RPMI7951 (cell line): Measurements from ENCODE around the gene AARSD1. TPM values are rescaled to one million over a fixed set of nuclear protein-coding genes. Genes with fewer than 3 reads are reported as not detected.
A peak's percentile ranks its signal among the peaks of the same experiment; 100 is the strongest.
"Not testable (repeated sequence)": the region's sequence is repeated elsewhere in the genome, so short reads cannot be mapped to it uniquely, and the experiment has no call there.

Experiments used
- DNase-seq: peaks from one replicate; pipeline ENCODE4 v3.0.0-alpha.2; 2012; ENCODE audit warnings: low read depth
- total RNA-seq: library from RNA; depleted of rRNA; stranded (reverse); fragments of >200 nt; shearing (Covaris generic); gene quantifications from 2 replicates; pipeline ENCODE4 v1.2.3, GENCODE V29; 2014; rRNA removed

AARSD1 gene, protein sequence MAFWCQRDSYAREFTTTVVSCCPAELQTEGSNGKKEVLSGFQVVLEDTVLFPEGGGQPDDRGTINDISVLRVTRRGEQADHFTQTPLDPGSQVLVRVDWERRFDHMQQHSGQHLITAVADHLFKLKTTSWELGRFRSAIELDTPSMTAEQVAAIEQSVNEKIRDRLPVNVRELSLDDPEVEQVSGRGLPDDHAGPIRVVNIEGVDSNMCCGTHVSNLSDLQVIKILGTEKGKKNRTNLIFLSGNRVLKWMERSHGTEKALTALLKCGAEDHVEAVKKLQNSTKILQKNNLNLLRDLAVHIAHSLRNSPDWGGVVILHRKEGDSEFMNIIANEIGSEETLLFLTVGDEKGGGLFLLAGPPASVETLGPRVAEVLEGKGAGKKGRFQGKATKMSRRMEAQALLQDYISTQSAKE
- total RNA-seq: 20.3 and 22.7 TPM in 2 replicates

DNA sequence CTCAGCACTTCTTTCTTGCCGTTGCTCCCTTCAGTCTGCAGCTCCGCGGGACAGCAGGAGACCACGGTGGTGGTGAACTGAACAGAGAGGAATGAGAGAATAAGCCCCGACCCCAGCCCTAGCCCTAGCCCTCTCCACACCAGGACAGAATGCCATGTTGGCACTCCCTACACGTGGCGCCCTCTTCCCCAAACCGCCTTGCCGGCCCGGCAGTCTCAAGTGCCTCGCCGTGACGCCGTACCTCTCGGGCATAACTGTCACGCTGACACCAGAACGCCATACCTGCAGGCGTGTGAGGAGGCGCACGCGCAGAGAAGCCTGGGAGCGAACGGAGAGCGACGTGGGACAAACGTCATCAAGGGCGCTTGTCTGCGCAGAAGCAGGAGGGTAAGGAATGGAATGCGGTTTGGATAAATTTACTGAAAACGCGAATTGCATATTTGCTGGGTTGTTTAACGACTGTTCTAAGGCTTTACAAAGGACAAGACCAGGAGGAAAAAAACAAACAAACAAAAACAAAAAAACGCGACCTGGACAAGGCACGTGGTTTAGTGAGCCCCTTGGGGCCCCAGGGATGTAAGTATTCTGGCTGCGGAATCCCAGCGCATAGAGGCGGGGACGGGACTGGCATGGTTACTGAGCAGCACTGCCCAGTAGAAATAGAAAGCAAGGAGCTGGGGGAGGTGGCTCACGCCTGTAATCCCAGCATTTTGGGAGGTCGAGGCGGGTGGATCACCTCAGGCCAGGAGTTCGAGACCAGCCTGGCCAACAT, at the start of gene AARSD1:
AARSD1 (minus strand) TSS at position 294 of the 772 bp plus-strand sequence; CDS start at position 280, 14 bp downstream.
- DNase-seq: peak; percentile 89

DNA sequence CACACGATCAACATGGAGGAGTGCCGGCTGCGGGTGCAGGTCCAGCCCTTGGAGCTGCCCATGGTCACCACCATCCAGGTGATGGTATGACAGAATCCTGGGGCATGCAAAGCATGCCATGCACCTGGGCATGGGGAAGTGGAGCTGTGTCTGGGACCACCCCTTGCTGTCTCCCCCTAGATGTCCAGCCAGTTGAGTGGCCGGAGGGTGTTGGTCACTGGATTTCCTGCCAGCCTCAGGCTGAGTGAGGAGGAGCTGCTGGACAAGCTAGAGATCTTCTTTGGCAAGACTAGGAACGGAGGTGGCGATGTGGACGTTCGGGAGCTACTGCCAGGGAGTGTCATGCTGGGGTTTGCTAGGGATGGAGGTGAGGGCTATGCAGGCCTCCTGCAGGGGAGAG, 49.0 kb upstream of the AARSD1 start:
- no peak for DNase-seq

DNA sequence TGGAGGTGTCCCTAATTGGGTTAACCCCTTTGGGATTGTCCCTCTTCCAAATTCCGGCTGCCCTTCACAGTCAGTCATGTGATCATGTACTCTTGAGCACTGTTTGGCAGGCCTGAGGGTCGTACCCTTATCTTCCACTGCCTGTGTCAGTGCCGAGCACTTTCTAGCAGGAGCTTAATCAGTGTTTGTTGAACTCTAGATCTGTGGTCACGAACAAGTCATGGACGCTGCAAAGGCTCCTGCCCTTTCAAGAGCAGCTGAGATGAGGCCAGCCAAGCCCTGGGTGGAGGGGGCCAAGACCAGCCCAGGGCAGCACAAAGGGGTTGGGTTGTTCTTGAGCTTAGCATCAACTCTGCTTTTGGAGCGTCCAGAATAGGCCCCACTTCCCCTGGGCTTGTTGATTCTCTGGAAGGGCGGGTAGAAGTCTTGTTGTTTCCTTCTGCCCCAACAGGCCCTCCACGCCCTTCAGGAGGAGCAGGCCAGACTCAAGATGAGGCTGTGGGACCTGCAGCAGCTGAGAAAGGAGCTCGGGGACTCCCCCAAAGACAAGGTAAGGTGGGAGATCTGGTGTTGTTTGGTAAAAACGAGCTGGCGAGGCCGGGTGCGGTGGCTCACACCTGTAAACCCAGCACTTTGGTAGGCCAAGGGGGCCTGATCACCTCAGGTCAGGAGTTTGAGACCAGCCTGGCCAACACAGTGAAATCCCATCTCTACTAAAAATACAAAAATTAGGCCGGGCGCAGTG, 47.6 kb upstream of the AARSD1 start:
- DNase-seq: no peak

DNA sequence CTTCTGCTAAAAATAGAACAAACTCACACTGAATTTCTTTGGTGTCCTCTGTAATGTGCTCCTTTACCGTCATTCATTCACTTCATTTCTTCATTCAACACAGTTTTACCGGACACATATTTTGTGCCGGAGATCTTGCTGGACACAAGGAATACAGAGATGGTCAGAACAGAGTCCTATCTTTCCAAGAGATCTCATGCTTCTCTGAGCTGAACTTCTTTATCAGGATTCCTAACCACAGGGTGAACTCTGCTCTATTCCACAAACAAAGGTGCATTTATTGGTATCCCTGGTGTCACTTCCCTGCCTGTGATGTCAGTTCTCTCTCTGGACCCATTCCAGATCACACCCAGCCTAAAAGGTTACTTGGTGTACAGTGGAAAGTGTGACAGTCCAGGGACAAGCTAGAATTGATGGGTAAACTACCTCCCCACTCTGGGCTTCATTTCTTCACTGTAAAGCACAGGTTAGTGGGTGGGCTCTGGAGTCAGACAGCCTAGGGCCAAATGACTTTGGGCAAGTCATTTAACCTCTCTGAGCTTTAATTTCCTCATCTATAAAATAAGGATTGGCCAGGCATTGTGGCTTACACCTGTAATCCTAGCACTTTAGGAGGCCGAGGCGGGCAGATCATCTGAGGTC, 46.5 kb upstream of the AARSD1 start:
- no peak for DNase-seq

DNA sequence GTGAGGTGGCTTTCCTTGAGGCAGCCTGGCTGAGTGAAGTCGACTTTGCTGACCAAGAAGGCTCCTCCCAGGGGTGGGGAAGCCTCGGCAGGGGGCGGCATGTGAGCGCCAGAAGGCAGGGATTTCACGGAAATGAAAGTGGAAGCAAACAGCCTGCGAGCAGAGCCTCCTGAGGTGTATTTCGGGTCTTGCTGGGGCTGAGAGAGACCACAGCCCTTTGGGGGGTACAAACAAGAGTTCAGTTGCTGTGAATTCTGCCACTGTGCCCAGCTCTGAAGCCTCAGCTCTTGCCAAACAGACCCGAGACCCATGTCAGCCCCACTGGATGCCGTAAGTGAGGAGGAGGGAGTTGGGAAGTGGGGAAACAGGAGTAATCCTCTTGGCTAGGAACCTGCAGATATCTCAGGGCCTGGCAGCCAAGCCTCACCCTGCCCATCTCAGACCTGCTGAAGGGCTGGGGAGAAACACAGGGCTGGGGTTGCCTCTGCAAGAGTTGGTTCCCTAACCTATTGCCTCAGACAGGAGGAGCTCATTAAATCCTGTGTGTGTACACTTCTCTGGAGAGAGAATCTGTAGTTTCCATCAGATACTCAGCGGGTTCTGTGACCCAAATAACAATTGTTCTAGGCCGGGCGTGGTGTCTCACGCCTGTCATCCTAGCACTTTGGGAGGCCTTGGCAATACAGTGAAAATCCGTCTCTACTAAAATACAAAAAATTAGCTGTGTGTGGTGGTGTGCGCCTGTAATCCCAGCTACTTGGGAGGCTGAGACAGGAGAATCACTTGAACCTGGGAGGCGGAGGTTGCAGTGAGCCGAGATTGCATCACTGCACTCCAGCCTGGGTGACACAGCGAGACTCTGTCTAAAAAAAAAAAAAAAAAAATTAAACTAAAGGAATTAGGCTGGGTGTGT, 42.6 kb upstream of the AARSD1 start, which contains the start of gene IFI35:
IFI35 (plus strand) TSS at position 146 of the 913 bp plus-strand sequence; CDS start at position 310, 164 bp downstream.
- peak; percentile 83 for DNase-seq

DNA sequence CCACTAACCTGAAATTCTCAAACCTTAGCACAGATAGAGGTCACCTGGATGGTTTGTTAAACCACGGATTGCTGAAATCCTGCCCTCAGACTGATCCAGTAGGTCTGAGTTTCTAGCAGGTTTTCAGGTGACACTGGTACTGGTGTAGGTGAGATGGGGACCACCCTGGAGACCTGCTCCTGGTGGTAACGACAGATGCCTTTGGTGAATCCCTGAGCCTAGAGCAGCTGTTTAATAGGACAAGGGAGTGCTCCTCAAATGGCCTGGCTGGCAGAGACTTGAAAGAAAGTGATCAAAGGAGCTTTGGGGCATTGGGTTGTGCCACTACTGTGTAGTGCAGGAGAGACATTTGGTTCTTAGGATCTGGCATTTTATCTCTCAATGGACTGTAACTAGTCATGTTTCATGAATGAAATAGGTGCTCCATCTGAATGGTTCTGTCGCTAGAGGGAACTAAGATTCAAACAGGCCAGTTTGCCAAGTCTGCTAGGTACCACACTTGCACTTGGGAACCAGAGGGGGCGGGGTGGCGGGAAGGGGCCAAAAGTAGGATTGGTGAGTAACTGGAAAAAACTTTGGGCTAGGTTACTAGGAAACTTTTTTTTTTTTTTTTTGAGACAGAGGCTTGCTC, 39.4 kb upstream of the AARSD1 start:
- DNase-seq: peak; percentile 32

DNA sequence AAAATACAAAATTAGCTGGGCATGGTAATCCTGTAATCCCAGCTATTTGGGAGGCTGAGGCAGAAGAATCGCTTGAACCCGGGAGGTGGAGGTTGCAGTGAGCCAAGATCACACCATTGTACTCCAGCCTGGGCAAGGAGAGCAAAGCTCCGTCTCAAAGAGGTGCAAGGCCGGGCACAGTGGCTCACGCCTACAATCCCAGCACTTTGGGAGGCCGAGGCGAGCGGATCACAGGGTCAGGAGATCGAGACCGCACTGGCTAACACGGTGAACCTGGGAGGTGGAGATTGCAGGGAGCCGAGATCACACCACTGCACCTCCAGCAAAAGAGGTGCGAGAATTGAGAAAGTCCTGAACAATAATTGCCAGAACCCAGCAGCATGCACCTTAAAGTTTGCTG, 36.6 kb upstream of the AARSD1 start:
- DNase-seq: not testable (repeated sequence)

DNA sequence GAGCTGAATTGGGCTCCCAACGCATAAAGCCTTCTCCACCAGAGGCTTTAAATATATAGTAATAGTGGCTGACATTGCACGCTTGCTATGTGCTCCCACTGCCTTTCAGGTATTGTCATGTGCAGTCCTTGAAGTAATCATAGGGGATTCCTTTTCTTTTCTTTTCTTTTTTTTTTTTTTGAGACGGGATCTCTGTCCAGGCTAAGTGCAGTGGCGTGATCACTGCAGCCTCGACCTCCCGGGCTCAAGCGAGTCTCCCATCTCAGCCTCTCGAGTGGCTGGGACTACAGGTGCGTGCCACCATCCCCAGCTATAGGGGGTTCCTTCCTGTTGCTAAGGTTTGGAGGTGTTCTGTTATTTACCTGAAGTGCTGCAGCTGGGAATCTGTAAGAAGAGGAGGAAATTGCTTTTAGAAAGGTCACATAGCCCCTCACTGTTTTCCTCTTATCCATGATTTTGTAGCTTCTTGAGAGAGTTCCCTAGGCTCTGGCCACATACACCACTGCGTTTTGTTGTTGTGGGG, 34.8 kb upstream of the AARSD1 start:
- DNase-seq: no peak

DNA sequence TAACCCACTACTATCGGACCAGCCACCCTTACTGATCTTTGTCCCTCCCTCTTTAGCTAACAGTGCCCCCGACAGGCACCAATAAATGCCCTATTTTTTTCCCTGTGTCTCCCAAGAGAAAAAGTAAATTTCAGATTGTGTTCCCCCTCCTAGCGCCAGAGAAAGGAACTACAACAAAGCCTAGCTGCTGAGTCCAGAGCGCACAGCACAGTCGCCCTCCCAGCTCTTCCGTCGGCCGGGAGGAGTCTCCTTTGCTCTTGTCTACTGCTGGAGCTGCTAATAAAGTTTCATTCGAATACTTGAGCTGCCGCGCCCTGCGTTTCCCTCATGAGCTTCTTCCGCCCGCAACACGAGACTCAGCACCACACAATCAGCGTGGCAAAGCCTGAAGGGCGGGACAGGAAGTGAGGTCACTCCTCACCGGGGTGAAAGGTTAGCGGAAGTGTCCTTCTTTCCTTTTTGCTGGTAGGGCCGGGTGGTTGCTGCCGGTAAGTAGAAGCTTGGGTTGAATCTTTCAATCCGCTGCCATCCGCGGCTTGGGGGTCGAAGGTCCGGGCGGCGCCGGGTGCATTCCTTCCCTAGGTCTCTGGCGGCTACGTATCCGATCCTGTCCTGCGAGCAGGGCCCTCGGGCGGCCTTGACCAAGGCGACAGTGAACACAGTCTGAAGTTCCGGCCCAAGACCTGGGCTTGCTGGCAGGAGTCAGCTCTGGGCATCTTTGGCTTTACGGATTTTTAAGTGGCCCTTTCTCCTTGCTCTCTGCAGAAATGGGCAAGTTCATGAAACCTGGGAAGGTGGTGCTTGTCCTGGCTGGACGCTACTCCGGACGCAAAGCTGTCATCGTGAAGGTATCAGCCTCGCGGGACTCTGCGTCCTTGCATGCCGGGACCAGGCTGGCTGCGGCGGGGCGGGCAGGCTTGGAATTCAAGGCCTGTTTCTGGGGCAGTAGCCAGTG, 34.0 kb upstream of the AARSD1 start, which contains the start of gene RPL27:
RPL27 (plus strand) TSS at position 436 of the 955 bp plus-strand sequence; CDS start at position 768, 332 bp downstream.
- DNase-seq: peak; percentile 100

DNA sequence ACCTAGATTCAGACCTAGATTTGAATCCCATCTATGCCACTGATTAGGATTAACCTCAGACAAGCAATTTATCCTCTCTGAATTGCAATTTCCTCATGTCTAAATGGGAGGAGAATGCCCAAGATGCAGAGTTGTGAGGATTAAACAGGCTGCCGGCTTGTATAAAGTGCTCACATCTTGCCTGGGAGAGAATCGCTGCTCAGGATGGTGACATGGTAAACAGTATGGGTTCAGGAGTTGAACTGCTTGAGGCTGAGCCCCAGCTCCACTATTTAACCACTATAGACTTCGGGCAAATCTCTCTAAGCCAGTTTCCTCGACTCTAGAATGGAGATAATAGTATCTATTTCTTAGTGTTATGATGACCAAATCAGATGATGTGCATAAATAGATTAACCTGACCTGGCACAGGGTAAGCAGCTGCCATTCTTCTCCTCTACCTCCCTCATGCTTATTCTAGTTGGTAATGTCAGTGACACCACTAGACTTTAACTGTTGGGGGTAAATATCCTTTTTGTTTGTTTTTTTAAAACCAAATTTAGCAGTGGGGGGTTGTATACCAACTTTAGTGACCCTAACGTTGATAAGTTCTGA, 33.2 kb upstream of the AARSD1 start:
- no peak for DNase-seq

DNA sequence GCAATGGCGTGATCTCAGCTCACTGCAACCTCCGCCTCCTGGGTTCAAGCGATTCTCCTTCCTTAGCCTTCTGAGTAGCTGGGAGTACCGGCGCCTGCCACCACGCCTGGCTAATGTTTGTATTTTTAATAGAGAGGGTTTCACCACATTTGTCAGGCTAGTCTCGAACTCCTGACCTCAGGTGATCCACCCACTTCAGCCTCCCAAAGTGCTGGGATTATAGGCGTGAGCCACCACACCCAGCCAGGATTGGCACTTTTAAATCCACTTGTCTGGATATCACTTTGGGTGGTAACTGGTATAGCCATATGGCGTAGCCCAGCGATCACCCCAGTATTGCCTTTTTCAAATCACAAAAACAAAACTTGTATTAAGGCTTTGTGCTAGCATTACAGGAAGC, 29.7 kb upstream of the AARSD1 start:
- DNase-seq: not testable (repeated sequence)

DNA sequence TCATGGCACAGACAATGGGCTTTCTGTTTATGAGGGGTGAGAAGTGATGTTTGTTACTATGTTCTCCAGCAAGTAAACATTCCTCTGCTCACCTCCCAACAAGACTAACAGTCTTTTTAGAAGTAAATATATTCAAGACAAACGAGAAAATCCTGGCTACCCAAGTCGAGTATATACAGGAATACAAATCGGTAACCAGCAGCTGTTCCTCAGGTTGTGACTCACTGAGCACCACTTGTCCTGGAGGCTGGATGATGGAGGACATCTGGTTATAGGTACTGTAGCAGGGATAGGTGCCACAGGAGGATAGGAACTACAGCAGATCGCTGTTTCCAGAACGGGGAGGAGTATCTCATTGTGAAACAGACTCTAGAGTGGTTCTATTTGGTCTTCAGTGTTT, 28.6 kb upstream of the AARSD1 start:
- DNase-seq: no peak

DNA sequence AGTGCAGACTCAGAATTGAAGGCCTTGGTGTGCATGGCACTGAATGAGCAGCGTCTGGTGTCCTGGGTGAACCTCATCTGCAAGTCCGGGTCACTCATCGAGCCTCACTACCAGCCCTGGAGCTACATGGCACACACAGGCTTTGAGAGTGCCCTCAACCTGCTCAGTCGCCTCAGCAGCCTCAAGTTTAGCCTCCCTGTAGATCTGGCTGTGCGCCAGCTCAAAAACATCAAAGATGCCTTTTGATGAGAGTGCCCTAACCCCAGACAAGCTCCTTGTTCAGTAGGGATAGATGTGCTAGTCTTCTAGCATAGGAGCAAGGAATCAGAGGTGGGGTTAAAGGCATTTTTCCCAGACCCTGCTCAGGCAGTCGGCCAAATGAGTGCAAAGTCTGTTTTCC, 27.2 kb upstream of the AARSD1 start:
- no peak for DNase-seq

DNA sequence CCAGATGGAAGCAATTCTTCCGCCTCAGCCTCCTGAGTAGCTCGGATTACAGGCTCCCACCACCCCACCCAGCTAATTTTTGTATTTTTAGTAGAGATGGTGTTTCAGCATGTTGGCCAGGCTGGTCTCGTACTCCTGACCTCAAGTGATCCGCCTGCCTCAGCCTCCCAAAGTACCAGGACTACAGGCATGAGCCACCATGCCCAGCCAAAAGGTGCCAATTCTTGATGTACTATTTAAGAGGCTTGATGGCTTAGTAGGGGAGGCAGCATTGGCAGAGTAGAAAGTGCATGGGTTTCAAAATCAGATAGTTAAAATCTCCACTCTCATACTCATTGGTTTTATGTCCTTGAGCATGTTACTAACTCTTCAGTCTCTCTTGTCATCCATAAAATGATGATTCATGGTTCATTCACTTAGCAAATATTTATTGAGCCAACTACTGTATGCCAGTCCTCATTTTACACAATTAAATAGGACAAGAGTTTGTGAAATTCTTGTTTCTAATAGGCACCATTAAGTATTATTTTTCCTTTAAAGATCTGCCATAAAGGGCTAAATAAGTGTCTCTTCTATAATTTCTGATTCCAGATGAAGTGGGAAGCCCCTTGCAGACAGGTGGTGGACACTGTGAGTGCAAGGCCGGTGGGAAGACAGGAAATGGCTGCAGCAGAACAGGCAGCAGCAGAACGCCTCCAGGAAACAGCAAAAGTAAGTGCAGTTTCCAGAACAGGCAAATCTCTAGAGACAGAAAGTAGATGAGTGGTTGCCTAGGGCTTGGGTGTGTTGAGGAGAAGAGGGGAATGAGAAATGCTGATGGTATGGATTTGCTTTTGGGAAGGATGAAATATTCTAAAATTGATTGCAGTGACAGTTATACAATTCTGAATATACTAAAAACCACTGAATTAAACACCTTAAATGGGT, 25.7 kb upstream of the AARSD1 start:
- DNase-seq: peak; percentile 15

DNA sequence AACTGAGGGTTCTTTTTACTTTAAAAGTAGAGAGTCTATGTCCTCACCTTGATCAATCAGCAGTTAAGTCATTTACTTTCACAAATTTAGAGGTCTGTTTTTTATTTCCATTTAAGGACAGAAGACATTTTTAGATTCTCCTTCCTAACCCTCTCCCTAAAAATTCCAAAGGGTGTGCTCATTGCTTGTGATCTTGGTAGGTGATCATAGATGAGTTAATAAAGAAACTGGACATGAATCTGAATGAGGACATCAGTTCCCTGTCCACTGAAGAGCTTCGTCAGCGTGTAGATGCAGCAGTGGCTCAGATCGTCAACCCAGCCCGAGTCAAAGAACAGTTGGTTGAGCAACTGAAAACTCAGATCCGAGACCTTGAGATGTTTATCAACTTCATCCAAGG, 24.9 kb upstream of the AARSD1 start:
- DNase-seq: no peak

DNA sequence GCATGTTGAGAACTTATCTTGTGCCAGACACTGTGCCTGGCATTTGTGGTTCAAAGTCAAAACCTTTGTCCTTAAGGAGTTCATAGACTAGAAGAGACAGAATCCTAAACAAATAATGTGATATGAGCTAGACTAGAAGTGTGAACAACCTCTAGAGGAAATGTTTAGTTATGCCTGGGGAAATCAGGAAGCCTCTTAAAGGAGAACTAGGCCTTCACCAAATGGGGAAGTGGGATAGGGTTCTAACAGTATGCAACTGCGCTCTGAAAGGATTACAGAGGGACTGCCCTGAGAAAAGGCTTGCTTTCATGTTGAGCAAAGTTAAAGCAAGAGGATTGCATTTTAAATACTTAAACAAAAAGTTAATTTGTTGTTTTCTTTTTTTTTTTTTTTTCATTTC, 21.0 kb upstream of the AARSD1 start:
- no peak for DNase-seq

DNA sequence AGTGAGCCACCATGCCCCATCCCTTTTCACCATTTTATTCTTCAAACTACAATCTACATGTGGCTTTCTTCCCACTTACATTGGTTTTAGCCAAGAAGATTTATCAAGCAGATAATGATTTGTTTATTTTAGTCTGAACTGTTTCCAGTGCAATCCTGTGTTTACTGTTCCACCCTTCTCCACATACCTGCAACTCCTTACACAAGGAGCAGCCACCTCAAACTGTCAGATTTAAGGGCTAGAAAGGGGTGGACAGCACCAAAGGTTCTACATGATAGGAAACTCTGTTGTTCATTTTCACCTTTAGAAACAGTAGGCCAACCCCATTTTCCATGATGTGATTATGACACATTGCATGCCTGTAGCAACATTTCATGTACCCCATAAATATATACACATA, 18.0 kb upstream of the AARSD1 start:
- DNase-seq: no peak
